Fibroblast of the aortic adventitia (primary cell): ENCODE data around the gene RAB25. TPM values are rescaled to one million over a fixed set of nuclear protein-coding genes. Genes with fewer than 3 reads are reported as not detected.
A peak's percentile ranks its signal among the peaks of the same experiment; 100 is the strongest.

ENCODE experiments used
- DNase-seq: peaks from one replicate; pipeline ENCODE4 v3.0.0-alpha.2; 2010; ENCODE audit warnings: low read depth
- H3K4me3 ChIP-seq: 2 replicates; pipeline ENCODE4 v1.5.1; 2011; ENCODE audit warnings: low read depth, mild to moderate bottlenecking, control low read depth, low read length, moderate library complexity
- total RNA-seq: library from RNA; depleted of rRNA; stranded (reverse); fragments of >200 nt; gene quantifications from 2 replicates; pipeline ENCODE4 v1.2.3, GENCODE V29; 2012; ENCODE audit warnings: low replicate concordance
- TF ChIP-seq, protein P1 (sequence below): IDR thresholded peaks from 2 replicates; pipeline ENCODE4 v1.5.1; 2011; ENCODE audit warnings: mild to moderate bottlenecking, low read length, control low read depth, inconsistent platforms; ENCODE audit not compliant: insufficient read depth

The RAB25 gene
- total RNA-seq, 1 donor: not detected

DNA sequence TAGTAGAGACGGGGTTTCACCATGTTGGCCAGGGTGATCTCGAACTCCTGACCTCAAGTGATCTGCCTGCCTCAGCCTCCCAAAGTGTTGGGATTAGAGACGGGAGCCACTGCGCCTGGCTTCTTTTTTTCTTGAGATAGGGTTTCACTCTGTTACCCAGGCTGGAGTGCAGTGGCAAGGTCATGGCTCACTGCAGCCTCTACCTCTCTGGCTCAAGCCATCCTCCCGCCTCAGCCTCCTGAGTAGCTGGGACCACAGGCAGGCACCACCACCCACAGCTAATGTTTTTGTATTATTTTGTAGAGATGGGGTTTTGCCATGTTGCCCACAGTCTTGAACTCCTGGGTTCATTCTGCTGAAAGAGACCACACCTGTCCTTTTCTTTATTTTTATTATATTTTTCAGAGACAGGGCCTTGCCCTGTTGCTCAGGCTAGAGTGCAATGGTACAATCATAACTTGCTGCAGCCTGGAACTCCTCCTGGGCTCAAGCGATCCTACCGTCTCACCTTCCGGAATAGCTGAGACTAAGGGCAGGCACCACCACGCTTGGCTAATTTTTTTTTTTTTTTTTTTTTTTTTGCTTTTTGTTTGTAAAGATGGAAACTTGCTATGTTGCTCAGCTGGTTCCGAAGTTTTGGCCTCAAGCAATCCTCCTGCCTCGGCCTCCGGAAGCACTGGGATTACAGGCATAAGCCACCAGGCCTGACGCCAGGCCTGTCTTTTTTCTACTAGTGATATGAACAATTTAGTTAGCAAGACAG, 56.6 kb downstream of the RAB25 start:
- H3K4me3 ChIP-seq: peak overlapping the region; percentile 99
- TF ChIP-seq, protein P1, sequence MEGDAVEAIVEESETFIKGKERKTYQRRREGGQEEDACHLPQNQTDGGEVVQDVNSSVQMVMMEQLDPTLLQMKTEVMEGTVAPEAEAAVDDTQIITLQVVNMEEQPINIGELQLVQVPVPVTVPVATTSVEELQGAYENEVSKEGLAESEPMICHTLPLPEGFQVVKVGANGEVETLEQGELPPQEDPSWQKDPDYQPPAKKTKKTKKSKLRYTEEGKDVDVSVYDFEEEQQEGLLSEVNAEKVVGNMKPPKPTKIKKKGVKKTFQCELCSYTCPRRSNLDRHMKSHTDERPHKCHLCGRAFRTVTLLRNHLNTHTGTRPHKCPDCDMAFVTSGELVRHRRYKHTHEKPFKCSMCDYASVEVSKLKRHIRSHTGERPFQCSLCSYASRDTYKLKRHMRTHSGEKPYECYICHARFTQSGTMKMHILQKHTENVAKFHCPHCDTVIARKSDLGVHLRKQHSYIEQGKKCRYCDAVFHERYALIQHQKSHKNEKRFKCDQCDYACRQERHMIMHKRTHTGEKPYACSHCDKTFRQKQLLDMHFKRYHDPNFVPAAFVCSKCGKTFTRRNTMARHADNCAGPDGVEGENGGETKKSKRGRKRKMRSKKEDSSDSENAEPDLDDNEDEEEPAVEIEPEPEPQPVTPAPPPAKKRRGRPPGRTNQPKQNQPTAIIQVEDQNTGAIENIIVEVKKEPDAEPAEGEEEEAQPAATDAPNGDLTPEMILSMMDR: no peak
- DNase-seq: no peak

DNA sequence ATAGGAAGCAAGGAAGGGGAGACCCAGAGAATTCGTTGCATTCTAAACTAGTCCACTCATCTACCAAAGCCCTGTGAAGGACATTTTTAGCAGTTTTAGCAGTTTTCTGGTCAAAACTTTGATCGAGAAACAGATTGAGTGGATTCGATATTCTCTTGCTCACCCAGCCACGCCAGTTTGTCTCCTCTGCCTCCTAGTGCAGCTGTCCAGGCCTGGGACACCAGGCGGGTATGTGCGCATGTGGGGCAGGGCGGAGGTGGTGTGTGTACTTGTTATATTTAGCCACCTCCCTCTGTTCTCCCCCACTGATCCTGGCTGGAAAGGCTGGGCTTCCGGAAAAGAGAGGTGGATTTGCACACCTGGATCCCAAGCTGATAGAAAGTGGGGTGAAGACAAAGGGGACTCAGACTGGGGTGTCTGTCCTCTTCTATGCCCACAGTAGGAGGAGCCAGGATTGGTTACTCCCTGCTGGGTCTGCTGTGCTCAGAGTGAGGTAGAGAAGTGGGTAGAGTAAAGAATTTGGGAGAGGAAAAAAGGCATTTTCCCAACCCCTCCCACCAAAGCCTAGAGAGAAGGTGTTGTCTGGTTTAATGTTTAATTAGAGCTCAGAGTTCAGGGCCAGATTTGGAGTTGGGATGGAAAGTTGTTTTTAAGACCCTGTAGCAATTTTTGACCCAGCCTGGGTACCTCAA, 57.4 kb downstream of the RAB25 start:
- peak overlapping the region; percentile 99 for H3K4me3 ChIP-seq
- no peak for DNase-seq

DNA sequence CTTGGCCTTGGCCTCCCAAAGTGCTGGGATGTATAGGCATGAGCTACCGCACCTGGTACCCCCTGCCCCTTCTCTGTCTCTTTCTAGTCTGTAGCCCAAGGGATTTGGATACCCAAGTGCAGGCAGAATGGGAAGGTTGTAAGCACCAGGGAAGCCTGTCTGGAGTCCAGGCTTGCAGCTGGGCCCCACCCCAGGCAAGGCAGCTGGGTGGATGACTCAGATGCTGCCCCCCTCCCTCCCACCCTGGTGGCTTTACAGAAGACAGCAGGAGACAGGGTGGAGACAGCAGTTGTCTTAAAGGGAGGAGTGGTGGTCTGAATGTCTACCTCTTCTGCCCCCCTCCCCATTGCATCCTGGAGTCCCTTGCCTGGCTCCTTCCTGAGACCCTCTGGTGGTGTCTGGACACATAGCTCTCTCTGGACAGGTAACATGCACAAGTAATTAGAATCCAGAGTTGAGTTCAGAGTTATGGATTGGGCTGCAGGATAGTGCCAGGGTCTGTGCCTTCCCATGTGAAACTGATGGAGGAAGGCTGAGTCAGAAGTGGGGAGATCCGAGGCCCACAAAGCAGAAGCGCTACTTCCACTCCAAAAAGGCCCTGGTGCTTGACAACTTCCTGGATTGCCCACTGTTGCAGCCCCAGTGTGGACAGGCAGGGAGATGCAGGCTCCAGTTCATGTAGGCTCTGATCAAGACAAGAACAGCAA, 58.7 kb downstream of the RAB25 start:
- TF ChIP-seq, protein P1: peak; percentile 18
- DNase-seq: peak; percentile 68
- peak overlapping the region; percentile 64 for H3K4me3 ChIP-seq

More for the DNA sequence above, 57.4 kb downstream of the RAB25 start:
- TF ChIP-seq, protein P1: no peak

Other genes with a start within 250 kb of the RAB25 start
- 39.9 and 50.0 TPM in 2 replicates for gene GON4L, start 203.9 kb upstream of the RAB25 start, total RNA-seq
- 19.5 and 48.6 TPM in 2 replicates for gene SYT11, start 201.6 kb upstream of the RAB25 start, total RNA-seq
- 33.7 and 35.4 TPM in 2 replicates for gene RIT1, start 149.8 kb upstream of the RAB25 start, total RNA-seq
- gene KHDC4, start 126.7 kb upstream of the RAB25 start, total RNA-seq: 11.3 and 31.0 TPM in 2 replicates
- 0.09 TPM in 1 of 2 replicates, not detected in the other for gene RXFP4, start 119.5 kb upstream of the RAB25 start, total RNA-seq
- gene ARHGEF2, start 82.6 kb upstream of the RAB25 start, total RNA-seq: 116 and 161 TPM in 2 replicates
- 339 and 472 TPM in 2 replicates for gene SSR2, start 40.2 kb upstream of the RAB25 start, total RNA-seq
- gene UBQLN4, start 7.4 kb upstream of the RAB25 start, total RNA-seq: 8.5 and 22.0 TPM in 2 replicates
- gene LAMTOR2, start 6.4 kb upstream of the RAB25 start, total RNA-seq: 40.4 and 74.7 TPM in 2 replicates
- 0.90 TPM in 2 replicates for gene MEX3A, start 21.3 kb downstream of the RAB25 start, total RNA-seq
- 502 and 1,039 TPM in 2 replicates for gene LMNA, start 53.6 kb downstream of the RAB25 start, total RNA-seq
- gene SEMA4A, start 92.4 kb downstream of the RAB25 start, total RNA-seq: 1.4 and 3.2 TPM in 2 replicates
- gene SLC25A44, start 132.9 kb downstream of the RAB25 start, total RNA-seq: 13.8 and 14.5 TPM in 2 replicates
- 42.6 and 44.6 TPM in 2 replicates for gene PMF1, start 151.8 kb downstream of the RAB25 start, total RNA-seq
- 0.18 TPM in 1 of 2 replicates, not detected in the other for gene BGLAP, start 181.0 kb downstream of the RAB25 start, total RNA-seq
- 0.63 TPM in 1 of 2 replicates, not detected in the other for gene PAQR6, start 186.9 kb downstream of the RAB25 start, total RNA-seq
- gene SMG5, start 221.7 kb downstream of the RAB25 start, total RNA-seq: 29.9 and 43.3 TPM in 2 replicates
- 1.4 and 2.1 TPM in 2 replicates for gene TMEM79, start 223.2 kb downstream of the RAB25 start, total RNA-seq
- gene GLMP, start 234.5 kb downstream of the RAB25 start, total RNA-seq: 62.4 and 71.5 TPM in 2 replicates
- not detected in 2 replicates for gene VHLL, start 238.1 kb downstream of the RAB25 start, total RNA-seq